ENCODE data around the gene ANKRD12. TPM values are rescaled to one million over a fixed set of nuclear protein-coding genes. Genes with fewer than 3 reads are reported as not detected.

ANKRD12 gene
- polyA plus RNA-seq, 1 donor from 2014 or later, result 32.3 TPM

DNA sequence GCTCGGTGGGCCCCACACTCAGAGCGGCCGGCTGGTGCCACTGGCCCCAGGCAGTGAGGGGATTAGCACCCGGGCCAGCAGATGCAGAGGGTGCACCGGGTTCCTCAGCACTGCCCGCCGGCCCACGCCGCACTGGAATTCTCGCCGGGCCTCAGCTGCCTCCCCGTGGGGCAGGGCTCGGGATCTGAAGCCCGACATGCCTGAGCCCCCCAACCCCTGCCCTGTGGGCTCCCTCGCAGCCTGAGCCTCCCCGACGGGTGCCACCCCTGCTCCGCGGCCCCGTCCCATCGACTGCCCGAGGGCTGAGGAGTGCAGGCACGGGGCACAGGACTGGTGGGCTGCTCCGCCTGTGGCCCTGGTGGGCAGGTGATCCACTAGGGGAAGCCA, 160.4 kb downstream of the ANKRD12 start:
- no peak overlapping the region for H3K9ac ChIP-seq (ENCODE audit: low read length)
- H3K9me3 ChIP-seq (ENCODE audit: low read length), result no peaks in the 10 kb centered on the region
- no peaks in the 10 kb centered on the region for H3K36me3 ChIP-seq (ENCODE audit: insufficient read depth, low read length)
- H3F3A ChIP-seq (ENCODE audit: insufficient read depth, low read length, poor library complexity, severe bottlenecking), result no peaks in the 10 kb centered on the region
- H3K9me2 ChIP-seq (ENCODE audit: insufficient read depth, low read length), result no peaks in the 10 kb centered on the region
- H3K4me2 ChIP-seq (ENCODE audit: low read length), result no peak overlapping the region
- H4K20me1 ChIP-seq (ENCODE audit: insufficient read depth), result no peaks in the 10 kb centered on the region
- TF ChIP-seq, protein P1, sequence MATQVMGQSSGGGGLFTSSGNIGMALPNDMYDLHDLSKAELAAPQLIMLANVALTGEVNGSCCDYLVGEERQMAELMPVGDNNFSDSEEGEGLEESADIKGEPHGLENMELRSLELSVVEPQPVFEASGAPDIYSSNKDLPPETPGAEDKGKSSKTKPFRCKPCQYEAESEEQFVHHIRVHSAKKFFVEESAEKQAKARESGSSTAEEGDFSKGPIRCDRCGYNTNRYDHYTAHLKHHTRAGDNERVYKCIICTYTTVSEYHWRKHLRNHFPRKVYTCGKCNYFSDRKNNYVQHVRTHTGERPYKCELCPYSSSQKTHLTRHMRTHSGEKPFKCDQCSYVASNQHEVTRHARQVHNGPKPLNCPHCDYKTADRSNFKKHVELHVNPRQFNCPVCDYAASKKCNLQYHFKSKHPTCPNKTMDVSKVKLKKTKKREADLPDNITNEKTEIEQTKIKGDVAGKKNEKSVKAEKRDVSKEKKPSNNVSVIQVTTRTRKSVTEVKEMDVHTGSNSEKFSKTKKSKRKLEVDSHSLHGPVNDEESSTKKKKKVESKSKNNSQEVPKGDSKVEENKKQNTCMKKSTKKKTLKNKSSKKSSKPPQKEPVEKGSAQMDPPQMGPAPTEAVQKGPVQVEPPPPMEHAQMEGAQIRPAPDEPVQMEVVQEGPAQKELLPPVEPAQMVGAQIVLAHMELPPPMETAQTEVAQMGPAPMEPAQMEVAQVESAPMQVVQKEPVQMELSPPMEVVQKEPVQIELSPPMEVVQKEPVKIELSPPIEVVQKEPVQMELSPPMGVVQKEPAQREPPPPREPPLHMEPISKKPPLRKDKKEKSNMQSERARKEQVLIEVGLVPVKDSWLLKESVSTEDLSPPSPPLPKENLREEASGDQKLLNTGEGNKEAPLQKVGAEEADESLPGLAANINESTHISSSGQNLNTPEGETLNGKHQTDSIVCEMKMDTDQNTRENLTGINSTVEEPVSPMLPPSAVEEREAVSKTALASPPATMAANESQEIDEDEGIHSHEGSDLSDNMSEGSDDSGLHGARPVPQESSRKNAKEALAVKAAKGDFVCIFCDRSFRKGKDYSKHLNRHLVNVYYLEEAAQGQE (IDR thresholded peaks at IDR 0.05; ENCODE audit: borderline replicate concordance), result no peak
- H3K27ac ChIP-seq (ENCODE audit: low read length), result no peak overlapping the region
- no peak overlapping the region for H3K4me3 ChIP-seq (ENCODE audit: low read length)
- H3K27me3 ChIP-seq (ENCODE audit: insufficient read depth, low read depth, low read length), result no peaks in the 10 kb centered on the region
- no peaks in the 10 kb centered on the region for H3K79me2 ChIP-seq (replicated peaks; ENCODE audit: insufficient read depth, low read length)
- no peak overlapping the region for H2AFZ ChIP-seq (ENCODE audit: low read depth, low read length)

DNA sequence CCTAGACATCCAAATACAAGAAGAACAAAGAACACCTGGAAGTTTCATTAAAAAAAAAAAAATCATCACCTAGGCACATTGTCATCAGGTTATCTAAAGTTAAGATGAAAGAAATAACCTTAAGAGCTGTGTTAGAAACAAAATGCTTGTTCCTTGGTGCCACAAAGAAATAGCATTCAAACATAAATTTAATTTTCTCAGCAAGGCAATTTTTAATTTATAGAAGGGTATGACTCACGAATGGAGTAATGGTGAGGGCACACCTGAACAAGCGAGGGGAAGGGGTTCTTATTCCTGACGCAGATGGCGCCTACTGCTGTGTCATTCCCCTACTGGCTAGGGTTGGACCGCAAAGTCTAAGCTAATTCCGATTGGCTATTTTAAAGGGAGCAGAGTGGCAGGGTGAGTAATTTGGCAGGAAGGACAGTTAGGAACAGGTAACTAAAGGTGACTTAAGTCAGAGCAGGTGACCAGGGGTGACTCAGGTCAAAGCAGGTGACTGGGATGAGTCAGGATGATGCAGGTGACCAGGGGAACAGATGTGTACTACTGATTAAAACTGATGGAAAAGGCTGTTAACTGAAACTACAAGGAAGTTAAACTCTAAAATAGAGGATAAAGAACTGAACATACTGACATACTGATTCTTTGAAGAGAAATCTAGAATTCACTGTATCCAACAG, 167.9 kb downstream of the ANKRD12 start:
- TF ChIP-seq SMC3 (conservative IDR thresholded peaks at IDR 0.05; ENCODE audit: poor library complexity) (no peak), EP300 (conservative IDR thresholded peaks at IDR 0.05; ENCODE audit: poor library complexity, severe bottlenecking) (no peak), TAF1 (IDR thresholded peaks at IDR 0.05; ENCODE audit: low read depth) (no peak)
- TF ChIP-seq, protein P1 (IDR thresholded peaks at IDR 0.05; ENCODE audit: borderline replicate concordance), result no peak
- Histone ChIP-seq H3K79me2 (replicated peaks; ENCODE audit: insufficient read depth, low read length) (no peaks in the 10 kb centered on the region), H3K9me3 (ENCODE audit: low read length) (no peaks in the 10 kb centered on the region), H3F3A (ENCODE audit: insufficient read depth, low read length, poor library complexity, severe bottlenecking) (no peaks in the 10 kb centered on the region), H2AFZ (ENCODE audit: low read depth, low read length) (no peak overlapping the region), H3K27ac (ENCODE audit: low read length) (no peak overlapping the region), H4K20me1 (ENCODE audit: insufficient read depth) (no peaks in the 10 kb centered on the region), H3K4me3 (ENCODE audit: low read length) (no peak overlapping the region), H3K9ac (ENCODE audit: low read length) (no peak overlapping the region), H3K36me3 (ENCODE audit: insufficient read depth, low read length) (no peaks in the 10 kb centered on the region), H3K4me2 (ENCODE audit: low read length) (no peak overlapping the region), H3K27me3 (ENCODE audit: insufficient read depth, low read depth, low read length) (no peaks in the 10 kb centered on the region), H3K9me2 (ENCODE audit: insufficient read depth, low read length) (no peaks in the 10 kb centered on the region)

DNA sequence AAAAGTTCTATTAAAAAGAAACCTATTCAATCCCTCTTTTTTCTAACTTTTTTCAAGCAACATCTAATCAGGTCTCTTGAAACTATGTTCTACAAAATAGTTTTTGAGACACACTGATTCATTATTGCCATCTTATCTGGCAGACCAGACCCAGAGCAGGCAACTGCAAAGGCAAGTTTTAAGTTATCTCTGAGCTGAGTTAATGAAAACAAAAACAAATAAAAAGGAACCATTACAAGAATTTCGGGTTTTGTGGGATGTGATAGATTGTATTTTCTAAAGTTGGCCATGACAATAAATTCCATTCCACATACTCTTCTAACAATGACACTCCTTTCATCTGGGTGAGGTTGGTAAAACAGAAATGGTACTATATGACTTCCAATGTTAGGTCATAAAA, 182.8 kb downstream of the ANKRD12 start:
- Histone ChIP-seq H3K79me2 (replicated peaks; ENCODE audit: insufficient read depth, low read length) (no peaks in the 10 kb centered on the region), H3K36me3 (ENCODE audit: insufficient read depth, low read length) (no peaks in the 10 kb centered on the region), H3K27ac (ENCODE audit: low read length) (no peak overlapping the region), H3F3A (ENCODE audit: insufficient read depth, low read length, poor library complexity, severe bottlenecking) (no peaks in the 10 kb centered on the region), H3K4me3 (ENCODE audit: low read length) (no peak overlapping the region), H3K9me3 (ENCODE audit: low read length) (no peaks in the 10 kb centered on the region), H2AFZ (ENCODE audit: low read depth, low read length) (no peak overlapping the region), H4K20me1 (ENCODE audit: insufficient read depth) (no peaks in the 10 kb centered on the region), H3K9me2 (ENCODE audit: insufficient read depth, low read length) (no peaks in the 10 kb centered on the region), H3K27me3 (ENCODE audit: insufficient read depth, low read depth, low read length) (no peaks in the 10 kb centered on the region), H3K9ac (ENCODE audit: low read length) (no peak overlapping the region), H3K4me2 (ENCODE audit: low read length) (no peak overlapping the region)
- TF ChIP-seq TAF1 (IDR thresholded peaks at IDR 0.05; ENCODE audit: low read depth) (no peak), SMC3 (conservative IDR thresholded peaks at IDR 0.05; ENCODE audit: poor library complexity) (no peak), EZH2 (IDR thresholded peaks at IDR 0.05; ENCODE audit: borderline replicate concordance, insufficient read depth, low read length, poor library complexity, severe bottlenecking) (no peak), POLR2AphosphoS5 (IDR thresholded peaks at IDR 0.05) (no peak), EP300 (conservative IDR thresholded peaks at IDR 0.05; ENCODE audit: poor library complexity, severe bottlenecking) (no peak), RAD21 (conservative IDR thresholded peaks at IDR 0.05) (no peak), MXI1 (conservative IDR thresholded peaks at IDR 0.05; ENCODE audit: poor library complexity, severe bottlenecking) (no peak)
- TF ChIP-seq, protein P1 (IDR thresholded peaks at IDR 0.05; ENCODE audit: borderline replicate concordance), result no peak
- TF ChIP-seq, protein P2, sequence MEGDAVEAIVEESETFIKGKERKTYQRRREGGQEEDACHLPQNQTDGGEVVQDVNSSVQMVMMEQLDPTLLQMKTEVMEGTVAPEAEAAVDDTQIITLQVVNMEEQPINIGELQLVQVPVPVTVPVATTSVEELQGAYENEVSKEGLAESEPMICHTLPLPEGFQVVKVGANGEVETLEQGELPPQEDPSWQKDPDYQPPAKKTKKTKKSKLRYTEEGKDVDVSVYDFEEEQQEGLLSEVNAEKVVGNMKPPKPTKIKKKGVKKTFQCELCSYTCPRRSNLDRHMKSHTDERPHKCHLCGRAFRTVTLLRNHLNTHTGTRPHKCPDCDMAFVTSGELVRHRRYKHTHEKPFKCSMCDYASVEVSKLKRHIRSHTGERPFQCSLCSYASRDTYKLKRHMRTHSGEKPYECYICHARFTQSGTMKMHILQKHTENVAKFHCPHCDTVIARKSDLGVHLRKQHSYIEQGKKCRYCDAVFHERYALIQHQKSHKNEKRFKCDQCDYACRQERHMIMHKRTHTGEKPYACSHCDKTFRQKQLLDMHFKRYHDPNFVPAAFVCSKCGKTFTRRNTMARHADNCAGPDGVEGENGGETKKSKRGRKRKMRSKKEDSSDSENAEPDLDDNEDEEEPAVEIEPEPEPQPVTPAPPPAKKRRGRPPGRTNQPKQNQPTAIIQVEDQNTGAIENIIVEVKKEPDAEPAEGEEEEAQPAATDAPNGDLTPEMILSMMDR (IDR thresholded peaks at IDR 0.05; ENCODE audit: poor library complexity, severe bottlenecking), result no peak

Measured in neural cell (in vitro differentiated cells).